Activated CD4-positive, alpha-beta T cell treated with anti-CD3 and anti-CD28 coated beads for 24 hours (primary cell): ENCODE results near the gene CARD10.

ENCODE experiments used
- DNase-seq, 2 donors: peaks; one replicate each; pipeline ENCODE4 v3.0.0-alpha.2; 2020; ENCODE audit warnings: low read depth in 2 of 2

Gene CARD10

GRCh38 chr22:37462983-37463382, 56.2 kb downstream of the CARD10 start:
- no peak for DNase-seq

GRCh38 chr22:37462436-37462835, 56.8 kb downstream of the CARD10 start:
- DNase-seq, result no peak

DNA sequence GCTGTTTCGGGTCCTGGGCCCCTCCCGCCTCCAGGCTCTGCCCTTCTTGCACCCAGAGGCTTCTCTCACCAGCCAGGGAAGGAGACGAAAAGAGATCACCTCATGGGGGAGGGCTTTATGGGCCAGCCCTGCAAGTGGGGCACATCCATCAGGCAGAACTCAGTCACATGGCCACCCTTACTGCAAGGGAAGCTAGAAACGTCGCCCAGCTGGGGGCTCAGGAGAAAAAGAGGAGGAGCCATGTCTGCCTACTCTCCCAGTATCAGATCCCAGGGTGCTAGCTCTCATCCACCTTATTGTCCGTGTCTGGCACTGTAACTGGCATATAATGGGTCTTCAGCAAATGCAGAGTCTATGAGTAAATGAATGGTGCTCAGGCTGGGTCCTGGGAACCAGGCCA, 57.3 kb downstream of the CARD10 start:
- no peak for DNase-seq

GRCh38 chr22:37460684-37461083, 58.5 kb downstream of the CARD10 start:
- no peak for DNase-seq

DNA sequence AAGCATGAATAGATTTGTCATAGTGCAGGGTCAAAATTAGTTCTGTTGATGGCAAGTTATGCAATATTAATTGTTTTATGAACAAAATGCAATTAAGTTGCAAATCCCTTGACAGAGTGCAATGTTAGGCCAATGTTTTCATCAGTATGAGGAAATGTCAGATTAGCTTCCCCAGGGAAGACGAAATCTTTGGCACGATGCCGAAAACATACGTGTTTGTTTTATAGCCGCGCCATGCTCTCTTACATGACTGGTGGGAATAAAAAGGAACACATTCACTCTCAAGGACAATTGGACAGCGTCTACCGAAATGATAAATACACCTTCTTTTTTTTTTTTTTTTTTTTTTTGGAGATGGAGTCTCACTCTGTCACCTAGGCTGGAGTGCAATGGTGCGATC, 60.0 kb downstream of the CARD10 start:
- DNase-seq, result no peak

DNA sequence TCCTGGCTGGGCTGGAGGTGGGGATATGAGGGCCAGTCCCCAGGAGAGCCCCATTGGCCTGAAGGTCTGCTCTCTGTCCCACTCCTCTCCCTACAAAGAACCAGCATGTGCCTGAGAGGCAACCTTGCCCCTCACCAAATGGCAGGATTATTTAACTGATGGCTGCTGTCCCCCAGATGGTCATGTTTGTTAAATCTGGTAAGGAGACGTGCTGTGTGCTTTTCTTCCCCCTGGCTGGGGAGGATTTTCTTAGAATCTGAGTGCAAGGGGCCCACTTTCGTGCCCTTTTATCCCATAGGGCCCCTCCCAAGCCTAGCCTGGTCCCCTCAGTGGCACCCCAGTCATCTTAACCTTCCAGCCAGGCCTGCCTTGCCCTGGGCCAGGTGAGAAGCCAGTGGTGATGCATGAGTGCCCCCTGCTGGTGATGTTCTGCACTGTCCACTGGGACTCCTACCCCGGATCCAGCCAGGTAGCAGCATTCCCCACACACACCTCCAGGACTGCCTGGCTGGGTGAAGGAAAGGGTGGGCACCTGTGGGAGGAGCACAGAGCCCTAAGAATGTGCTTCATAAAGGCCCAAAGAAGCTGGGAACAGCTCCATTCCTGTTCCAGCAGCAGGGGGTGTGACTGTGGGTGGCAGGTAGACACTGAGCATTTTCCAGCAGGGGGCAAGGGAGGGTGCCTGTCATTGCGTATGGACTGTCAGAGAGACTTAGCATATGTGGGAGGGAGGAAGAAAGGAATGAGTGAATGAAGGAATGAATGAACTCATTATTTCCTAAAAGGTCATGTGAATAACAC, 61.9 kb downstream of the CARD10 start:
- DNase-seq, result peak; percentile 80 to 89

DNA sequence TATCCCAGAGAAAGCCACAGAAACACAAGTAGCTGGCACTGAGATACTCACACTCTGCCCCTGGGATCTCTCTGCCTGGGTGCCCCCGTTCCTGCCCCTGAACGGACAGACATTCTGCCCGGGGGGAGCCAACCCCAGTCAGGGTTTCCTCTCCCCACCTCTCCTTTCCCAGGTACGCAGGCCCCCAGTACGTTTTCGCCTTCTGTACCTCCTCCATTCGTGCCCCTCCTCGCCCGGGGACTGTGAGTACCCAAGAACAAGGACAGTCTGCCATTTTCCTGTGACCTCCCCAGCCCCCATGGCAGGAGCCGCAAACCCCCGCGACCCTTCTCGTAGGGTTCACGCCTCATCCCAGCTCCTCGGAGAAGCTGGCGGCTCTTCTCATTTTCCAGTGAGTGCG, 62.9 kb downstream of the CARD10 start:
- DNase-seq, result no peak

DNA sequence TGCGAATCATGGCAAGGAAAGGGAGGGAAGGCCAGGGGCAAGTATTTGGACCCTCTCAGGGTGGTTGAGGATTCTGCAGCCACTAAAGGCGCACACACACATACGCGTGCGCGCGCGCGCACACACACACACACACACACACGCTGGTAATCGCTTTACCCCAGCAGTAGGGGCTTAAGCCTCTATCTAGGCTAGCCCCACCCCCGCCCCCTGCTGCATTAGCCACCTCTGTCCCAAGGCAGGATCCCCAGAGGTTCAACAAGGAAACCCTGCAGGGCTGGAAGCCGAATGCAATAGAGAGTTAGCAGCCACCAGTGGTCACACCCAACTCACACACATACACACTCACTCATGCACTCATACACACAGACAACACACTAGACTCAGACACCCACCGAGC, 63.3 kb downstream of the CARD10 start:
- no peak for DNase-seq

GRCh38 chr22:37454857-37455686, 64.1 kb downstream of the CARD10 start:
- DNase-seq, result no peak

DNA sequence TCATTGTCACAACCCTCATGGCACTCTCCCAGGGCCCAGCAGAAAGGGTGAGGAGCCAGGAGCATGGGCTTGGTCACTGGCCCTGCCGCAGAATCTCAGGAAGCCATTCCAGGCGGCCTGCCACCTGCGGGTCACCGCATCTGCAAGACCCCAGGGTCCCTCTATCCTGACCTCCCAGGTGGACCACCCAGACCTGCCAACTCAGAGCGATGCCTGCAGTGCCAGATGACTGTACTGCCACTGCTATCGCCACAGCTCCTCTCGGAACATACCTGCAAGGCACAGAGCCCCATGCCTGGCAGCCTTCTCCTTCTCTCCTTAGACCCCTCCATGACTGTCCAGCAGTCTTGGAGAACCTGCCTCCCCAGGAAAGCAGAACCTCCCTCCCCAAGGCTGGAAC, 65.5 kb downstream of the CARD10 start:
- no peak for DNase-seq

DNA sequence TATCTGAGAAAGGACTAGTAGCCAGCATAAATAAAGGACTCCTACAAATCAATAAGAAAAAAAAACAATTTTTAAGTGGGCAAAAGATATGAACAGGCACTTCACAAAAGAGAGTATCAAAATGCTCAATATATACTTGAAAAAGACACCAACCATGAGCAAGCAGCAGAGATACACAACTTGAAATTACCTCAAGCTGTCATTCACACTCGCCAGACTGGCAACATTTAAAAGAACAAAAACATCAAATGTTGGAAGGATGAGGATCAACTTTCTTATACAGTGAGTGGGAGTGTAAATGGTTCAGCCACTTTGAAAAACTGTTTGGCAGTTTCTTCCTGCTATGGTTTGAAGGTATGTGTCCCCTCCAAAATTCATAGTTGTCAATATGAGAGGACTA, 68.0 kb downstream of the CARD10 start:
- no peak for DNase-seq

GRCh38 chr22:37449331-37450001, 69.7 kb downstream of the CARD10 start:
- no peak for DNase-seq

DNA sequence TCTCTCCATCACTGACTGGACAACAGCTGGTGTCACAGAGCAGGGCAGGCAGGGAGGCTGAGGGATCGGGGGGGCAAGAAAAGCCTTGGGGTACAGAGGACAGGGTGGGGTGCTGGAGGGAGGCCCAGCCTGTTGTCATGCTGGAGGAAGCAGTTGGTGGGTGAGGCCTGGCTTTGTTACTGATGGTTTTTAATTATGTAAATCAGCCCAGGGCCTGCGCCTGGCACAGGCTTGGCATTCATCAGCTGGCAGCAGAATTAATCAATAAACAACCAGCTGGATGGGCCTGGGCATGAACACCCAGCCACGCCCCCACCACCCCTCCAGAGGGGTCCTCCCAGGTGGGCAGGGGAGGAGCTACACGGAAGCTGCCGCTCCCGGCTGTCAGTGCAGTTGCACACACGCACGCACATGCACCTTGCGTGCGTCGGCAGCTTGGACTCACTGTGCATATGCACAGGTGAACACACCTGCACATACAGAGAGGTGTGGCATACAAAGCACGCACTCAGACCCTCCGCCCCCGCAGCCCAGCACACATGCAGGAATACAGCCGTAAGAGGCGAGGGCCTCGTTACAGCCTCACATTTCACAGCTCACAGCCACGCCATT, 70.6 kb downstream of the CARD10 start:
- DNase-seq, result no peak

DNA sequence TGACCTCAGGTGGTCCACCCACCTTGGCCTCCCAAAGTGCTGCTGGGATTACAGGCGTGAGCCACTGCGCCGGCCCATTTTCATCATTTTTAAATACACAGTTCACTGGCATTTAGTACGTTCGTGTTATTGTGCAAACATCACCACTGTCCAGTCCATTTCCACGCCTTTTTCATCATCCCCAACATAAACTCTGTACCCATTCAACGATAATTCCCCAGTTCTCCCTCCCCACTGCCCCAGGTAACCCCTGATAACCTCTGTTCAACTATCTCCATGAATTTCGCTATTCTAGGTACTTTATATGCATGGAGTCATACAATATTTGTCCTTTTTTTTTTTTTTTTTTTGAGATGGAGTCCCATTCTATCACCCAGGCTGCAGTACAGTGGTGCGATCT, 73.7 kb downstream of the CARD10 start:
- no peak for DNase-seq

GRCh38 chr22:37443977-37444376, 75.2 kb downstream of the CARD10 start:
- DNase-seq, result no peak

DNA sequence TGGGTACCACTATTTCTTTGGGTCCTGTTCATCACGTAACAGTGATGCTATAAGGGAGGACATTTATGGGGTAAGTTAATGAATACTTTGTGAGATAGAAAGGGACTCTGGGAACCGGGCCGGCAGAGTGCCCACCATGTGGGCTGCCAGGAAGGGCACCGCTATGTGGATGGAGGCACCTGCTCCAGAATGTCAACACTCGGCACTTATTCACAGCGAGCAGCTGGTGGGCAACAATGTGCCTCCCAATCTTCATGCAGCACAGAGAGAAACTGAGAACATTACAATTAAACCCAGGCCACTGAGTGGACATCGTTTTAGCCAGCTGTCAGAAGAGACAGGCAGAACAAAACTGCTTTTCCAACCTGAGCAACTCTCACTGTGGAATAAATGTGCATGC, 76.1 kb downstream of the CARD10 start:
- DNase-seq, result no peak

DNA sequence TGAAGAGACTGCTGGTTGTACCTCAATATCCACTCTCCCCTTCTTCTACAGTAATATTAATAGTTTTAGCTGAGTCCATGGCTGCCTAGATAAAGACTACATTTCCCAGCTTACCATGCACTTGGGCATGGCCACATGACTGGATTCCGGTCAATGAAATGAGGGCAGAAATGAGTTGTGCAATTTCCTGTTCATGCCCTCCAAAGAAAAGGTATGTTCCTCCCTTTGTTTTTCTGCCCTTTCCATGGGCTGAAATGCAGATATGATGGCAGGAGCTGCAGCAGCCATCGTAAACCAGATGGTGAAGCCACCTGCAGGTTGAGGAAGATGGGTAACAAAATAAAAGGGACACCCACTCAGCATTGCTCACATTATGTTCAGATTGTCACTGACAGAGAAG, 76.7 kb downstream of the CARD10 start:
- DNase-seq, result no peak

GRCh38 chr22:37442135-37442534, 77.1 kb downstream of the CARD10 start:
- no peak for DNase-seq

DNA sequence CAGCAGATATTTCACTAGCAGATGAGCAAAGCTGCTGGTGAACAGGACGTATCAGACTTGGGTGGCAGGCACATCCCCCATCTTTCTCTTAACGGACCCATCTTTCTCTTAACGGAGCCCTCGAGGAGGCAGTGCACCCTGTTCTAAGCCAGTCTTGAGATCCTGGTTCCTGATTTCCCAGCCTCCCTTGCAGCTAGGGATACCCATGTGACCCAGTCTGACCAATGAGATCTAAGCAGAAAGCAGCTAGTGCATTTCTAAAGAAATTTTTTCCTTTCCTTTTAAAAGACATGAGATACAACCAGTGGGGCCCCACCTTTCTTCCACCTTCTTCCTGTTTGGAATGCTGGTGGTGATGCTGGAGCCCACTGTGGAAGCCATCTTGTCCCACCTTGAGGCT, 78.3 kb downstream of the CARD10 start:
- DNase-seq, result no peak
